Neuronal stem cell (in vitro differentiated cells): ENCODE data around the gene BLM.

Source experiments
- DNase-seq: peaks from one replicate; pipeline ENCODE4 v3.0.0-alpha.2; 2013; ENCODE audit warnings: low spot score
- H2AFZ ChIP-seq: one replicate; pipeline ENCODE4 v1.6.1; 2013; ENCODE audit warnings: mild to moderate bottlenecking, low read length, inconsistent platforms
- H2AK5ac ChIP-seq: 2 replicates; pipeline ENCODE4 v1.6.1; 2013; ENCODE audit warnings: low read depth, mild to moderate bottlenecking, inconsistent platforms, low read length, moderate library complexity, mixed read lengths
- H2BK120ac ChIP-seq: 2 replicates; pipeline ENCODE4 v1.6.1; 2013; ENCODE audit warnings: low read depth, mild to moderate bottlenecking, inconsistent platforms, low read length, moderate library complexity, mixed read lengths
- H2BK12ac ChIP-seq: one replicate; pipeline ENCODE4 v1.6.1; 2013; ENCODE audit warnings: low read length, inconsistent platforms
- H2BK15ac ChIP-seq: 2 replicates; pipeline ENCODE4 v1.6.1; 2013; ENCODE audit warnings: mild to moderate bottlenecking, low read length, inconsistent platforms, mixed read lengths
- H2BK5ac ChIP-seq: one replicate; pipeline ENCODE4 v1.6.1; 2013; ENCODE audit warnings: inconsistent platforms, mild to moderate bottlenecking, low read length, moderate library complexity
- H3K14ac ChIP-seq: one replicate; pipeline ENCODE4 v1.6.1; 2013; ENCODE audit warnings: low read length, inconsistent platforms
- H3K18ac ChIP-seq: 2 replicates; pipeline ENCODE4 v1.6.1; 2013; ENCODE audit warnings: low read length, inconsistent platforms
- H3K23ac ChIP-seq: 2 replicates; pipeline ENCODE4 v1.6.1; 2013; ENCODE audit warnings: low read depth, mild to moderate bottlenecking, mixed read lengths, low read length, inconsistent platforms; ENCODE audit not compliant: poor library complexity
- H3K27ac ChIP-seq: replicated peaks from 3 replicates; pipeline ENCODE4 v1.5.1; 2013; ENCODE audit warnings: low read length, inconsistent platforms
- H3K27me3 ChIP-seq, 3 experiments: 2 replicates each; pipeline ENCODE4 v1.6.1; 2013; ENCODE audit warnings: low read length in 3 of 3, mild to moderate bottlenecking in 2 of 3, inconsistent platforms in 1 of 3, low read depth in 1 of 3, mixed read lengths in 1 of 3, moderate library complexity in 1 of 3; ENCODE audit not compliant: control insufficient read depth in 3 of 3, insufficient read depth in 3 of 3
- H3K36me3 ChIP-seq, 2 donors: replicated peaks in 1 of 2; 2 replicates each; pipeline ENCODE4 v1.6.1; 2013; ENCODE audit warnings: low read length in 2 of 2; ENCODE audit not compliant: control insufficient read depth in 2 of 2, insufficient read depth in 2 of 2
- H3K4ac ChIP-seq: 2 replicates; pipeline ENCODE4 v1.6.1; 2013; ENCODE audit warnings: inconsistent platforms, mild to moderate bottlenecking, low read length, moderate library complexity
- H3K4me1 ChIP-seq, 2 donors: 1 replicate in 1 of 2; 2 replicates in 1 of 2; pipeline ENCODE4 v1.6.1; 2013; ENCODE audit warnings: low read length in 2 of 2, low read depth in 1 of 2; ENCODE audit not compliant: control insufficient read depth in 2 of 2, insufficient read depth in 1 of 2
- H3K4me2 ChIP-seq: one replicate; pipeline ENCODE4 v1.6.1; 2013; ENCODE audit warnings: mild to moderate bottlenecking, low read length, inconsistent platforms; ENCODE audit not compliant: insufficient read depth, poor library complexity, severe bottlenecking
- H3K4me3 ChIP-seq, 2 donors: 2 replicates each; pipeline ENCODE4 v1.5.1; 2013; ENCODE audit warnings: low read length in 2 of 2, mild to moderate bottlenecking in 2 of 2, inconsistent platforms in 1 of 2, moderate library complexity in 1 of 2
- H3K79me1 ChIP-seq: one replicate; pipeline ENCODE4 v1.6.1; 2013; ENCODE audit warnings: low read depth, mild to moderate bottlenecking, inconsistent platforms, low read length, moderate library complexity
- H3K9ac ChIP-seq: one replicate; pipeline ENCODE4 v1.6.1; 2013; ENCODE audit warnings: mild to moderate bottlenecking, low read depth, low read length, inconsistent platforms; ENCODE audit not compliant: poor library complexity
- H3K9me3 ChIP-seq, 2 donors: replicated peaks in 1 of 2; 2 replicates each; pipeline versions ENCODE3 to v1.6.1; 2013; ENCODE audit warnings: low read length in 2 of 2, mild to moderate bottlenecking in 2 of 2, inconsistent platforms in 1 of 2, low read depth in 1 of 2, mixed read lengths in 1 of 2, moderate library complexity in 1 of 2; ENCODE audit not compliant: control insufficient read depth in 2 of 2, insufficient read depth in 1 of 2
- H4K8ac ChIP-seq: one replicate; pipeline ENCODE4 v1.6.1; 2013; ENCODE audit warnings: low read depth, mild to moderate bottlenecking, inconsistent platforms, low read length, moderate library complexity
- H4K91ac ChIP-seq: one replicate; pipeline ENCODE4 v1.6.1; 2013; ENCODE audit warnings: low read length, low read depth, mild to moderate bottlenecking, inconsistent platforms; ENCODE audit not compliant: poor library complexity
- WGBS, 2 donors: extraction: QIAGEN DNeasy Blood & Tissue Kit; methylation state at CpG; one replicate each; pipeline ENCODE4 v1.1.7; 2013; ENCODE audit warnings: missing lambda C conversion rate in 2 of 2, mixed read lengths in 1 of 2; ENCODE audit not compliant: insufficient read length in 2 of 2, insufficient replicate concordance in 1 of 2; ENCODE audit errors: extremely low coverage in 2 of 2; 5-methylcytosine and 5-hydroxymethylcytosine counted together

The BLM gene

GRCh38 chr15:90751300-90751825 lies 34.2 kb downstream of the BLM start:
- H3K27me3 ChIP-seq, result no peaks in the 10 kb centered on the region
- no peak overlapping the region for H2AK5ac ChIP-seq
- H3K4me1 ChIP-seq, result peaks cover 0 to 2% of the 10 kb centered on the region in 2 donors
- H4K91ac ChIP-seq, result no peak overlapping the region
- no peak for DNase-seq
- no peak overlapping the region for H2AFZ ChIP-seq
- no peak overlapping the region for H3K4me3 ChIP-seq
- no peak overlapping the region for H3K27ac ChIP-seq
- H2BK12ac ChIP-seq, result no peak overlapping the region
- H3K4ac ChIP-seq, result no peak overlapping the region
- no peak overlapping the region for H3K18ac ChIP-seq
- no peak overlapping the region for H4K8ac ChIP-seq
- no peak overlapping the region for H2BK120ac ChIP-seq
- no peak overlapping the region for H3K4me2 ChIP-seq
- no CpG with 5 or more reads among the region's 8 CpGs for WGBS, 2 donors
- no peak overlapping the region for H3K14ac ChIP-seq
- no peak overlapping the region for H2BK15ac ChIP-seq
- H3K9ac ChIP-seq, result no peak overlapping the region
- no peak overlapping the region for H3K23ac ChIP-seq
- H3K9me3 ChIP-seq, result no peaks in the 10 kb centered on the region
- no peaks in the 10 kb centered on the region for H3K79me1 ChIP-seq
- H2BK5ac ChIP-seq, result no peak overlapping the region
- peaks cover 11 to 85% of the 10 kb centered on the region in 2 donors for H3K36me3 ChIP-seq

GRCh38 chr15:90756916-90757315 lies 39.8 kb downstream of the BLM start:
- Histone ChIP-seq H3K23ac (no peak overlapping the region), H2BK12ac (no peak overlapping the region), H2AFZ (no peak overlapping the region), H3K27me3 (no peaks in the 10 kb centered on the region), H3K4ac (no peak overlapping the region), H3K27ac (no peak overlapping the region), H4K8ac (no peak overlapping the region), H3K18ac (no peak overlapping the region), H3K14ac (no peak overlapping the region), H3K4me3 (no peak overlapping the region), H4K91ac (no peak overlapping the region), H3K79me1 (no peaks in the 10 kb centered on the region), H3K9ac (no peak overlapping the region), H2AK5ac (no peak overlapping the region), H3K36me3 (peaks cover 16 to 98% of the 10 kb centered on the region in 2 donors), H2BK120ac (no peak overlapping the region), H3K4me2 (no peak overlapping the region), H2BK15ac (no peak overlapping the region), H2BK5ac (no peak overlapping the region), H3K9me3 (no peaks in the 10 kb centered on the region), H3K4me1 (no peaks in the 10 kb centered on the region)
- no peak for DNase-seq
- WGBS, 2 donors, result no CpG with 5 or more reads among the region's 2 CpGs

GRCh38 chr15:90757461-90757860 lies 40.3 kb downstream of the BLM start:
- no peak overlapping the region for H3K14ac ChIP-seq
- no peak overlapping the region for H2AK5ac ChIP-seq
- no peak for DNase-seq
- H2BK15ac ChIP-seq, result no peak overlapping the region
- H2BK12ac ChIP-seq, result no peak overlapping the region
- no peak overlapping the region for H3K23ac ChIP-seq
- H3K4me2 ChIP-seq, result no peak overlapping the region
- H4K91ac ChIP-seq, result no peak overlapping the region
- H2BK5ac ChIP-seq, result no peak overlapping the region
- no peaks in the 10 kb centered on the region for H3K9me3 ChIP-seq
- no peak overlapping the region for H2AFZ ChIP-seq
- H3K4me3 ChIP-seq, result no peak overlapping the region
- H3K27me3 ChIP-seq, result no peaks in the 10 kb centered on the region
- no peak overlapping the region for H4K8ac ChIP-seq
- peak overlapping the region; percentile 36 for H3K9ac ChIP-seq
- no CpG with 5 or more reads among the region's 1 CpG for WGBS, 2 donors
- H3K4me1 ChIP-seq, result no peaks in the 10 kb centered on the region
- H3K79me1 ChIP-seq, result no peaks in the 10 kb centered on the region
- no peak overlapping the region for H3K27ac ChIP-seq
- H2BK120ac ChIP-seq, result no peak overlapping the region
- no peak overlapping the region for H3K4ac ChIP-seq
- H3K36me3 ChIP-seq, result peaks cover 16 to 98% of the 10 kb centered on the region in 2 donors
- no peak overlapping the region for H3K18ac ChIP-seq

- H2AK5ac ChIP-seq, result no peak overlapping the region
- no peaks in the 10 kb centered on the region for H3K27me3 ChIP-seq
- H2AFZ ChIP-seq, result no peak overlapping the region
- no peak overlapping the region for H3K14ac ChIP-seq
- no peak overlapping the region for H2BK120ac ChIP-seq
- H3K9me3 ChIP-seq, result no peaks in the 10 kb centered on the region
- H2BK12ac ChIP-seq, result no peak overlapping the region
- H3K4me2 ChIP-seq, result no peak overlapping the region
- no peak overlapping the region for H2BK5ac ChIP-seq
- H4K91ac ChIP-seq, result no peak overlapping the region
- WGBS, 2 donors, result no CpG with 5 or more reads among the region's 1 CpG
- DNase-seq, result no peak
- peaks cover 11 to 97% of the 10 kb centered on the region in 2 donors for H3K36me3 ChIP-seq
- no peak overlapping the region for H2BK15ac ChIP-seq
- H3K9ac ChIP-seq, result no peak overlapping the region
- no peak overlapping the region for H3K4ac ChIP-seq
- no peak overlapping the region for H3K18ac ChIP-seq
- H3K4me3 ChIP-seq, result no peak overlapping the region
- H3K4me1 ChIP-seq, result no peaks in the 10 kb centered on the region
- no peak overlapping the region for H3K23ac ChIP-seq
- H4K8ac ChIP-seq, result no peak overlapping the region
- H3K79me1 ChIP-seq, result no peaks in the 10 kb centered on the region
- no peak overlapping the region for H3K27ac ChIP-seq
These were observed 43.6 kb downstream of the BLM start for GRCh38 chr15:90760661-90761232.
